Measurements from ENCODE around the gene KCNJ12.

GRCh38 chr17:21330436-21331160 lies 45.6 kb upstream of the KCNJ12 start:
- TF ChIP-seq POLR2A (IDR thresholded peaks at IDR 0.05) (no peak), CTCF (IDR thresholded peaks at IDR 0.05) (no peak)
